Endodermal cell (in vitro differentiated cells): ENCODE data around the gene FOXP3. TPM values are rescaled to one million over a fixed set of nuclear protein-coding genes. Genes with fewer than 3 reads are reported as not detected.
A peak's percentile ranks its signal among the peaks of the same experiment; 100 is the strongest.

Experiments used
- DNase-seq: peaks from one replicate; pipeline ENCODE4 v3.0.0-alpha.2; 2017
- H3K27ac ChIP-seq: 2 replicates; pipeline ENCODE4 v1.5.1; 2013; ENCODE audit warnings: mild to moderate bottlenecking, low read depth, low read length, moderate library complexity
- H3K27me3 ChIP-seq: 2 replicates; pipeline ENCODE4 v1.6.1; 2013; ENCODE audit warnings: mild to moderate bottlenecking, low read length, moderate library complexity; ENCODE audit not compliant: insufficient read depth, control insufficient read depth, poor library complexity, severe bottlenecking
- H3K36me3 ChIP-seq: 2 replicates; pipeline ENCODE4 v1.7.0; 2013; ENCODE audit warnings: mild to moderate bottlenecking, low read length, moderate library complexity; ENCODE audit not compliant: control insufficient read depth, insufficient read depth
- H3K4me1 ChIP-seq: one replicate; pipeline ENCODE4 v1.7.0; 2013; ENCODE audit warnings: low read length; ENCODE audit not compliant: control insufficient read depth, insufficient read depth
- H3K4me3 ChIP-seq: 2 replicates; pipeline ENCODE4 v1.5.1; 2013; ENCODE audit warnings: mild to moderate bottlenecking, low read length, moderate library complexity
- H3K9ac ChIP-seq: 2 replicates; pipeline ENCODE4 v1.6.1; 2013; ENCODE audit warnings: mild to moderate bottlenecking, low read length, moderate library complexity; ENCODE audit not compliant: poor library complexity, severe bottlenecking; ENCODE audit errors: extremely low read depth
- H3K9me3 ChIP-seq: 2 replicates; pipeline ENCODE4 v1.6.1; 2013; ENCODE audit warnings: mild to moderate bottlenecking, low read length, moderate library complexity; ENCODE audit not compliant: control insufficient read depth
- H3K27ac Mint-ChIP-seq: 2 replicates; pipeline ENCODE4 v1.8.0; 2020; ENCODE audit warnings: mixed read lengths
- H3K27me3 Mint-ChIP-seq: 2 replicates; pipeline ENCODE4 v1.8.0; 2021; ENCODE audit warnings: mild to moderate bottlenecking, mixed read lengths; ENCODE audit not compliant: insufficient read depth
- H3K36me3 Mint-ChIP-seq: 2 replicates; pipeline ENCODE4 v1.8.0; 2020; ENCODE audit warnings: low read depth, mixed read lengths
- H3K4me1 Mint-ChIP-seq: 2 replicates; pipeline ENCODE4 v1.8.0; 2020; ENCODE audit warnings: mixed read lengths
- H3K4me3 Mint-ChIP-seq: 2 replicates; pipeline ENCODE4 v1.8.0; 2020; ENCODE audit warnings: mild to moderate bottlenecking, moderate library complexity, mixed read lengths
- H3K9me3 Mint-ChIP-seq: 2 replicates; pipeline ENCODE4 v1.8.0; 2020; ENCODE audit warnings: mild to moderate bottlenecking, mixed read lengths
- WGBS, 2 experiments: methylation state at CpG; one replicate each; pipeline versions ENCODE4 v1.1.5 to v1.1.7; 2013; ENCODE audit warnings: missing lambda C conversion rate in 2 of 2, mixed read lengths in 1 of 2; ENCODE audit not compliant: insufficient coverage in 1 of 2, insufficient read length in 1 of 2; 5-methylcytosine and 5-hydroxymethylcytosine counted together
- total RNA-seq, 2 donors: library from RNA; stranded (reverse); fragmentation: NEBNext Ultra II Directional in 1 of 2; extraction: Animal tissue kit (Norgen Biotek cat#: 25700) in 1 of 2; gene quantifications; 2 replicates in 1 of 2; 3 replicates in 1 of 2; pipeline ENCODE4 v1.2.1, GENCODE V29; 2021
- TF ChIP-seq, protein P1 (sequence below): fragments of 200-600 bp; sonication (generic); conservative IDR thresholded peaks from 2 replicates; pipeline ENCODE4 v1.5.0; 2021; ENCODE audit warnings: antibody characterized with exemption, mild to moderate bottlenecking

Gene FOXP3
- total RNA-seq, 2 donors from 2014 or later, result 0.53 to 0.77 TPM

GRCh38 chrX:49268702-49269009 lies 4.1 kb upstream of the FOXP3 start:
- Histone ChIP-seq H3K27me3 (no peaks in the 10 kb centered on the region), H3K4me1 (peaks cover 2% of the 10 kb centered on the region), H3K27ac (peak overlapping the region; percentile 15), H3K36me3 (no peaks in the 10 kb centered on the region), H3K4me3 (peak overlapping the region; percentile 85), H3K9ac (peak overlapping the region; percentile 17), H3K9me3 (no peaks in the 10 kb centered on the region)
- Mint-ChIP-seq H3K4me3 (peak overlapping the region; percentile 77), H3K27me3 (no peaks in the 10 kb centered on the region), H3K36me3 (peaks cover 7% of the 10 kb centered on the region), H3K27ac (peak overlapping the region; percentile 92), H3K4me1 (peaks cover 3% of the 10 kb centered on the region), H3K9me3 (peaks cover 72% of the 10 kb centered on the region)
- no peak for DNase-seq
- 3% methylated on average over 3 of the region's 4 CpGs; no CpG with 5 or more reads in 1 of the 2 experiments for WGBS, 2 experiments
- TF ChIP-seq, protein P1, sequence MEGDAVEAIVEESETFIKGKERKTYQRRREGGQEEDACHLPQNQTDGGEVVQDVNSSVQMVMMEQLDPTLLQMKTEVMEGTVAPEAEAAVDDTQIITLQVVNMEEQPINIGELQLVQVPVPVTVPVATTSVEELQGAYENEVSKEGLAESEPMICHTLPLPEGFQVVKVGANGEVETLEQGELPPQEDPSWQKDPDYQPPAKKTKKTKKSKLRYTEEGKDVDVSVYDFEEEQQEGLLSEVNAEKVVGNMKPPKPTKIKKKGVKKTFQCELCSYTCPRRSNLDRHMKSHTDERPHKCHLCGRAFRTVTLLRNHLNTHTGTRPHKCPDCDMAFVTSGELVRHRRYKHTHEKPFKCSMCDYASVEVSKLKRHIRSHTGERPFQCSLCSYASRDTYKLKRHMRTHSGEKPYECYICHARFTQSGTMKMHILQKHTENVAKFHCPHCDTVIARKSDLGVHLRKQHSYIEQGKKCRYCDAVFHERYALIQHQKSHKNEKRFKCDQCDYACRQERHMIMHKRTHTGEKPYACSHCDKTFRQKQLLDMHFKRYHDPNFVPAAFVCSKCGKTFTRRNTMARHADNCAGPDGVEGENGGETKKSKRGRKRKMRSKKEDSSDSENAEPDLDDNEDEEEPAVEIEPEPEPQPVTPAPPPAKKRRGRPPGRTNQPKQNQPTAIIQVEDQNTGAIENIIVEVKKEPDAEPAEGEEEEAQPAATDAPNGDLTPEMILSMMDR, result no peak

DNA sequence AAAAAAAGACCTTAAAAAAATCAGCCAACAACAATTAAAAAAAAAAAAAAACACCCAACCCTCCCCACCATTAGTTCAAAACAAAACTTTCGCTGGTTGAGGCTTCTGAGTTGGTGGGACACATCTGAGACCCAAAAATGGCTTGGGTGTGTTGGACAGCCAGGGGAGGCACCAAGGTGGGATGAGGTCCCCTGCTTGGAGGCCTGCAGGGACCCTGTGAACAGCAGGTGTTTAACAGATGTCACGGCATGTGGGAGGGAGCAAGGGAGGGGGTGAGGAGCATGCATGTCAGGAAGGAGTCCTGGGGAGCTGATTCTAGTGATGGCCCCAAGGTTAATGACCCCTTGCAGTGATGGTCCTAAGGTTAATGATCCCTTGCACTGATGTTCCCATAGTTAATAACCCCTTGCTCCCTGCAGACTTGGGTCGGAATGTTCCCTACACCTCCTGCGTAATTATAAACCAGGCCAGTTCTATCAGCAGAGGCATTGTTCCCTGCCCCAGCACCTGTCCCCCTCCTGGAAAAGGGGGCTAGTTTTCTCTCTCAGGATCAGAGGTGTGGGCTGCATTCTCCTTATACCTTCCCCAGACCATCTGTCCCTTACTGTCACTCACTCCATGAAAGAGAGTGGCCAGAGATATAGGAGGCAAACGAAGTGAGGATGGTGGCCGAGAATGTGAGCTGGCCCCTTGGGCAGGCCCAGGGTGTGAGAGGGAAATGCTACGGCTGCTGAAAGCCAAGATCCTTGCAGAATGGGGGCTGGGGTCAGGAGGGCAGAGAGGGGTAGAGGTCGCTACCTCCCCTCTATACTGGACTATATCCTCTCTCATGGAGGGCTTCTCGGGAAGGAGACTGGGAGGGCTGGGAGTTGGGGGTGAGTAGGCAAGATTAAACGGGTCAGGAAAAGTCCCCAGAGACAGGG lies 2.3 kb upstream of the FOXP3 start:
- Histone ChIP-seq H3K4me3 (no peak overlapping the region), H3K9me3 (no peaks in the 10 kb centered on the region), H3K27ac (no peak overlapping the region), H3K36me3 (no peaks in the 10 kb centered on the region), H3K4me1 (peaks cover 2% of the 10 kb centered on the region), H3K9ac (no peak overlapping the region), H3K27me3 (no peaks in the 10 kb centered on the region)
- WGBS, 2 experiments, result 77 to 96% methylated on average over 5 to 6 of the region's 10 CpGs
- Mint-ChIP-seq H3K9me3 (peaks cover 77% of the 10 kb centered on the region), H3K4me3 (no peak overlapping the region), H3K27me3 (peaks cover 2% of the 10 kb centered on the region), H3K4me1 (peaks cover 3% of the 10 kb centered on the region), H3K36me3 (peaks cover 7% of the 10 kb centered on the region), H3K27ac (no peak overlapping the region)
- no peak for DNase-seq
- TF ChIP-seq, protein P1, result no peak

DNA sequence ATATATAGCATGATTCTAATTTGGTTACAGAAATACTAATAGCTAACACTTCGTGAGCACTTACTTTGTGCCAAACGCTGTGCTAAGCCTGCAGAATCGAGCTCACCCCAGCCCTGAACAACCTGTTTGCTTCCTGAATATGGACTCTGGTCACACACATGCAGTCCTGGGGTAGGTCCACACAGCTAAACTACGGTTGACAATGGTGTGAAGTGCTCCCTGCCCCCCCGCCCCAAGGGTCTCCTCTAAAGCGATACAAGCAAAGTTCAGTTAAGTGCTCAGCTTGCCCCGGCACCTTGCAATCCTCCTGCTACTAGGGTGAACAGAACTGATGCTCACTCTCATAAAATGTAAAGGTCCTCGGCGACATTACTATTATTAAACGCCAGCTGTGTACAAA lies 879 bp downstream of the FOXP3 start:
- DNase-seq, result no peak
- Histone ChIP-seq H3K4me1 (no peaks in the 10 kb centered on the region), H3K27me3 (no peaks in the 10 kb centered on the region), H3K4me3 (no peak overlapping the region), H3K36me3 (no peaks in the 10 kb centered on the region), H3K9ac (no peak overlapping the region), H3K9me3 (no peaks in the 10 kb centered on the region), H3K27ac (no peak overlapping the region)
- Mint-ChIP-seq H3K4me1 (peaks cover 9% of the 10 kb centered on the region), H3K27ac (no peak overlapping the region), H3K36me3 (no peaks in the 10 kb centered on the region), H3K4me3 (no peak overlapping the region), H3K9me3 (peaks cover 88% of the 10 kb centered on the region), H3K27me3 (peaks cover 2% of the 10 kb centered on the region)
- TF ChIP-seq, protein P1, result no peak
- 89 to 90% methylated on average over 7 to 10 of the region's 10 CpGs for WGBS, 2 experiments
